Ascending aorta (tissue), 2 donors: Measurements from ENCODE around the gene MKKS. TPM values are rescaled to one million over a fixed set of nuclear protein-coding genes. Genes with fewer than 3 reads are reported as not detected.

ENCODE experiments used
- DNase-seq, 2 donors: peaks; one replicate each; pipeline ENCODE4 v3.0.0-alpha.2; 2019; ENCODE audit warnings: low spot score in 2 of 2
- H3K27ac ChIP-seq, 2 donors: fragments of 200-600 bp; sonication (generic); one replicate each; pipeline ENCODE4 v1.5.1; 2016 to 2017; ENCODE audit warnings: mild to moderate bottlenecking in 1 of 2
- H3K27me3 ChIP-seq: fragments of 200-600 bp; sonication (generic); one replicate; pipeline ENCODE4 v1.5.1; 2017
- H3K36me3 ChIP-seq, 2 donors: fragments of 200-600 bp; sonication (generic); one replicate each; pipeline ENCODE4 v1.5.1; 2016
- H3K4me1 ChIP-seq, 2 donors: fragments of 200-600 bp; sonication (generic); one replicate each; pipeline ENCODE4 v1.5.1; 2016 to 2017; ENCODE audit warnings: mild to moderate bottlenecking in 1 of 2
- H3K4me3 ChIP-seq, 2 donors: fragments of 200-600 bp; sonication (generic); one replicate each; pipeline ENCODE4 v1.5.1; 2016 to 2017; ENCODE audit warnings: mild to moderate bottlenecking in 1 of 2
- H3K9me3 ChIP-seq, 2 donors: fragments of 200-600 bp; sonication (generic); one replicate each; pipeline ENCODE4 v1.5.1; 2016
- CTCF ChIP-seq, 3 experiments: fragments of 200-600 bp in 2 of 3; fragments of 450-650 bp in 1 of 3; sonication (generic) in 2 of 3; IDR thresholded peaks; one replicate each; pipeline ENCODE4 v1.5.1; 2016 to 2019; ENCODE audit warnings: antibody characterized with exemption in 3 of 3, mild to moderate bottlenecking in 1 of 3, moderate library complexity in 1 of 3
- intact Hi-C: fragments of 100-400 bp; cut with DNase I; formaldehyde crosslinking; loops from one replicate; pipeline ENCODE4 v1.15.1; 2023
- total RNA-seq: library from RNA; depleted of rRNA; stranded (reverse); fragments of >200 nt; gene quantifications from one replicate; pipeline ENCODE4 v1.1.0, GENCODE V29; 2016

Gene MKKS
- total RNA-seq, 1 donor from 2014 or later: 7.3 TPM

GRCh38 chr20:10415013-10415650 lies 18.9 kb downstream of the MKKS start:
- no peak for TF ChIP-seq CTCF (IDR thresholded peaks at IDR 0.05)
- Histone ChIP-seq H3K9me3 (no peaks in the 10 kb centered on the region), H3K4me3 (no peak overlapping the region), H3K36me3 (peaks cover 0 to 25% of the 10 kb centered on the region in 2 donors), H3K27ac (no peak overlapping the region), H3K4me1 (no peaks in the 10 kb centered on the region), H3K27me3 (no peaks in the 10 kb centered on the region)
- intact Hi-C loops: no loop called here
- DNase-seq: no peak

GRCh38 chr20:10412591-10413408 lies 21.2 kb downstream of the MKKS start:
- Histone ChIP-seq H3K27me3 (no peaks in the 10 kb centered on the region), H3K36me3 (peaks cover 0 to 16% of the 10 kb centered on the region in 2 donors), H3K4me3 (no peak overlapping the region), H3K27ac (no peak overlapping the region), H3K4me1 (no peaks in the 10 kb centered on the region), H3K9me3 (no peaks in the 10 kb centered on the region)
- DNase-seq: no peak
- intact Hi-C loops: no loop called here
- peak in 1 of 3 experiments; percentile 9 for TF ChIP-seq CTCF (IDR thresholded peaks at IDR 0.05)

GRCh38 chr20:10411673-10412072 lies 22.3 kb downstream of the MKKS start:
- no peaks in the 10 kb centered on the region for H3K27me3 ChIP-seq
- no peak overlapping the region for H3K4me3 ChIP-seq
- intact Hi-C loops: no loop called here
- TF ChIP-seq CTCF (IDR thresholded peaks at IDR 0.05): no peak
- H3K27ac ChIP-seq: no peak overlapping the region
- peaks cover 0 to 25% of the 10 kb centered on the region in 2 donors for H3K36me3 ChIP-seq
- no peak for DNase-seq
- H3K4me1 ChIP-seq: no peaks in the 10 kb centered on the region
- no peaks in the 10 kb centered on the region for H3K9me3 ChIP-seq

- H3K36me3 ChIP-seq: peaks cover 3 to 29% of the 10 kb centered on the region in 2 donors
- intact Hi-C loops: no loop called here
Observed at GRCh38 chr20:10408108-10408813, 25.8 kb downstream of the MKKS start.

More at GRCh38 chr20:10408108-10408813, 25.8 kb downstream of the MKKS start:
- no peak for DNase-seq
- H3K27ac ChIP-seq: no peak overlapping the region
- no peak for TF ChIP-seq CTCF (IDR thresholded peaks at IDR 0.05)
- no peaks in the 10 kb centered on the region for H3K9me3 ChIP-seq
- H3K27me3 ChIP-seq: no peaks in the 10 kb centered on the region
- H3K4me1 ChIP-seq: no peaks in the 10 kb centered on the region
- H3K4me3 ChIP-seq: no peak overlapping the region
